ENCODE results near the gene PTMS.
A peak's percentile ranks its signal among the peaks of the same experiment; 100 is the strongest.
"Not testable (repeated sequence)": the region's sequence is repeated elsewhere in the genome, so short reads cannot be mapped to it uniquely, and the experiment has no call there.

Gene PTMS

DNA sequence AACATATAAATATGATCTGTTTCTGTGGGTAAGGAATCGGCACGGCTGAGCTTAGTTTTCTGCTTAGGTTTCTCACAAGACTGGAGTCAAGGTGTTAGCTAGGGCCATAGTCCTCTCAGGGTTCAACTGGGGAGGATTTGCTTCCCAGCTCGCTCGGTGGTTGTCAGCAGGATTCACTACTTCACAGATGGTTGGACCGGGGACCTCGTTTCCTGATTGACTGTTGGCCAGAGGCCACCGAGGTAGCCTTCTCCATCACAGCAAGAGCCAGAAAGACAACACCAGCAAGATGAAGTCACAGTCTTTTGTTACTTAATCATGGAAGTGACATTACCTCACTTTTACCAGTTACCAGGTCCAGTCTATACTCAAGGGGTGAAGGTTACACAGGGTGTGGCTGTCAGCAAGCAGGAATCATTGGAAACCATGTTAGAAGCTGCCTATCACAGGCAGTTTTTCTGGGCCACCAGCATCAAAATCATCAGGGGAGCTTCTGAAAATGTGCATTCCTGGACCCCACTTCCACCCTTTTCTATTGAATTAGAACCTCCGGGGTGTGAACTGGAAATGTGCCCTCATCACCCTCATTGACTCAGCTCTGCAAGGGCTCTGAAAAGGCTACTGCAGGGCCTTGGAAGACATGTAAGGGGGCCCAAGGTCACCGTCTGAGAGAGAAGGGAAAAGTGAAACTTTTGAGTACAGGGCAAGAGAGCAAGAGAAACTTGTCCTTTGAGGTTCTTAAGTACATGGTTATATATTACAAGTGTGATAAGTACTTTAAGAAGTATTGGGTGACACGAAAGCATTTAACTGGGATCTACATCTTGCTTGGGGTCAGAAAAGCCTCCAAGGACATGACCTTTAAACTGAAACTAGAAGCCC lies 31.4 kb upstream of the PTMS start:
- H3K9ac ChIP-seq (ENCODE audit: insufficient read length), result no peak overlapping the region

DNA sequence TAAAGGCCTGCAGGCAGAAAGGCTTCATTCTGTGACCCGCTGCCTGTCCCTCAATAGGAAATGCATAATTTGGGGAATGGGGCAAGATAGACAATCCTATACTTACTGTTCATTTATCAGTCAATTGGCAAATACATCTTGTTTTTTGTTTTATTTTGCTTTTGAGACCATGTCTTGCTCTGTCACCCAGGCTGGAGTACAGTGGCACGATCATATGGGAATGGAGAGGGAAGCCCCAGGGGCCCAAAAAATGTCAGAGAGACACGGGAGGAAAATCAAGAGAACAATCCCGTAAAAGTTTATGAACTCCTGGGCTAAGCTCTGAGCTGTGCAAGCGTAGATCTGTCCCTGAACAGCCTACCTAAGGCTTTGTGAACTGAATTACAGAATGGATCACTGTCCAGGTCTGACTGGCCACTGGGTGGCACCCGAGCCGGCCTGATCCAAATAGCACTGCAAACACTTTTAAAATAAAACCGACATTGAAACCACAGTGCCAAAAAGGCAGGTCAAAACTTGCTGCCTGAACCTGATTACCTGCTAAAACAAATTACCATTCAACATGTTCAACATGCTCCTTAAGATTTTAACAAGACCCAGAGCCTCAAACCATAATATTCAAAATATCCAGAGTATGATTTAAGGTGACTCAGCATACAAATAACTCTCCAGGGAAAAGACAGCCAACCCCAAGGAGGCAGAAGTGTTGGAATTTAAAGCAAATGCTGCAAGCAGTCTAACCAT lies 30.5 kb upstream of the PTMS start:
- DNase-seq (ENCODE audit: low read depth, low spot score), result no peak
- Histone ChIP-seq H3K9ac (ENCODE audit: insufficient read length) (no peak overlapping the region), H3K27ac (0 out of 2 replicates have a peak overlapping the region, but pooled peaks have one; percentile 6), H3K36me3 (ENCODE audit: insufficient read depth, low read length) (peaks cover 23% of the 10 kb centered on the region; the same call in 1 of the 2 replicates), H3K4me3 (no peak overlapping the region), H3K9me3 (ENCODE audit: low read depth, low read length) (no peaks in the 10 kb centered on the region)
- TF ChIP-seq EZH2 (IDR thresholded peaks at IDR 0.05) (no peak), FOXP2 (optimal IDR thresholded peaks at IDR 0.05; ENCODE audit: control extremely low read depth, extremely low read length, insufficient read depth) (no peak), POLR2AphosphoS5 (IDR thresholded peaks at IDR 0.05; ENCODE audit: borderline replicate concordance, low read depth, low read length) (no peak)

More for the DNA sequence above, 31.4 kb upstream of the PTMS start:
- no peak for DNase-seq (ENCODE audit: low read depth, low spot score)
- Histone ChIP-seq H3K27ac (no peak overlapping the region), H3K4me3 (no peak overlapping the region), H3K9me3 (ENCODE audit: low read depth, low read length) (no peaks in the 10 kb centered on the region), H3K36me3 (ENCODE audit: insufficient read depth, low read length) (peaks cover 31% of the 10 kb centered on the region)
- TF ChIP-seq EZH2 (IDR thresholded peaks at IDR 0.05) (no peak), POLR2AphosphoS5 (IDR thresholded peaks at IDR 0.05; ENCODE audit: borderline replicate concordance, low read depth, low read length) (no peak), FOXP2 (optimal IDR thresholded peaks at IDR 0.05; ENCODE audit: control extremely low read depth, extremely low read length, insufficient read depth) (no peak)

DNA sequence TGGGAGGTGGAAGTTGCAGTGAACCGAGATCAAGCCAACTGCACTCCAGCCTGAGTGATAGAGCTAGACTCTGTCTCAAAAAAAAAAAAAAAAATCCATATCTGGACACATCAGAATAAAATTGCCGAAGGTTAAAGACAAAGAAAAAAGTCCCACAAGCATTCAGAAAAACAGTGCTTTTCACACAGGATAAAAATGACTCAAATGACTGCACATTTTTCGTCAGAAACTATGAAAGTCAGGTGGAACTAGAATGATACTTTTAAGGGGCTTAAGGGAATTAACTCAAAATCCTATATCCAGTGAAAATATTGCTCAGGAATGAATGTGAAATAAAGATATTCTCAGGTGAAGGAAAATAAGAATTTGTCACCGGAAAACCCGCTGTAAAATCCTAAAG lies 29.4 kb upstream of the PTMS start:
- Histone ChIP-seq H3K9ac (ENCODE audit: insufficient read length) (no peak overlapping the region), H3K4me3 (no peak overlapping the region), H3K36me3 (ENCODE audit: insufficient read depth, low read length) (peaks cover 14% of the 10 kb centered on the region; the same call in 1 of the 2 replicates), H3K27ac (no peak overlapping the region), H3K9me3 (ENCODE audit: low read depth, low read length) (no peaks in the 10 kb centered on the region)
- no peak for DNase-seq (ENCODE audit: low read depth, low spot score)
- TF ChIP-seq POLR2AphosphoS5 (IDR thresholded peaks at IDR 0.05; ENCODE audit: borderline replicate concordance, low read depth, low read length) (no peak), EZH2 (IDR thresholded peaks at IDR 0.05) (no peak), FOXP2 (optimal IDR thresholded peaks at IDR 0.05; ENCODE audit: control extremely low read depth, extremely low read length, insufficient read depth) (no peak)

DNA sequence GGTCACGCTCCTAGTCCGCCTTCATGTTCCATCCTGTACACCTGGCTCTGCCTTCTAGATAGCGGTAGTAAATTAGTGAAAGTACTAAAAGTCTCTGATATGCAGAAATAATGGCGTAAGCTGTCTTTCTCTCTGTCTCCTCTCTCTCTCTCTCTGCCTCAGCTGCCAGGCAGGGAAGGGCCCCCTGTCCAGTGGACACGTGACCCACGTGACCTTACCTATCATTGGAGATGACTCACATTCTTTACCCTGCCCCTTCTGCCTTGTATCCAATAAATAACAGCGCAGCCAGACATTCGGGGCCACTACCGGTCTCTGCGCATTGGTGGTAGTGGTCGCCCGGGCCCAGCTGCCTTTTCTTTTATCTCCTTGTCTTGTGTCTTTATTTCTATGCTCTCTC lies 24.1 kb upstream of the PTMS start:
- H3K9me3 ChIP-seq (ENCODE audit: low read depth, low read length); H3K4me3 ChIP-seq; H3K9ac ChIP-seq (ENCODE audit: insufficient read length); H3K27ac ChIP-seq; DNase-seq (ENCODE audit: low read depth, low spot score): not testable (repeated sequence)
- peaks cover 10% of the 10 kb centered on the region for H3K36me3 ChIP-seq (ENCODE audit: insufficient read depth, low read length)

DNA sequence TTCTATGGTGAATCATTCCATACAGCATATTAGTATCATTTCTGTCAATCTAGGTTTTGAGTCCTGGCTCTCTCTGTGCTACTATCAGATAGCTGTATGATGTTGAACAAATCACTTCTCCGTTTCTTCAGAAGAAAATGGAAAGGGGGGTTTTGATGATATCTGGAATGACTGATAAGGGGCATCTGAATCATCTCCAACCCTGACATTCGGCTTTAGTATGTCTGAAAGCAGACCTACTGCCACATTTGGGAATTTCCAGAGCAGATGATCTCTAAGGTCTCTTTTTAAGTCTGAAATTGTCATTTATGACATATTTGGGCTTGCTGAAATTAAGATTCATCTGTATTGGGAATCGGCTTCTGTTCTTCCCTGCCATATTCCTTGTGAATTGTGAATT lies 23.3 kb upstream of the PTMS start:
- TF ChIP-seq FOXP2 (optimal IDR thresholded peaks at IDR 0.05; ENCODE audit: control extremely low read depth, extremely low read length, insufficient read depth), result no peak
- TF ChIP-seq EZH2 (IDR thresholded peaks at IDR 0.05), result no peak
- TF ChIP-seq POLR2AphosphoS5 (IDR thresholded peaks at IDR 0.05; ENCODE audit: borderline replicate concordance, low read depth, low read length), result no peak
- H3K9me3 ChIP-seq (ENCODE audit: low read depth, low read length), result no peaks in the 10 kb centered on the region
- no peak overlapping the region for H3K4me3 ChIP-seq
- no peak overlapping the region for H3K27ac ChIP-seq
- no peak overlapping the region for H3K9ac ChIP-seq (ENCODE audit: insufficient read length)
- peaks cover 18% of the 10 kb centered on the region for H3K36me3 ChIP-seq (ENCODE audit: insufficient read depth, low read length)
- no peak for DNase-seq (ENCODE audit: low read depth, low spot score)

DNA sequence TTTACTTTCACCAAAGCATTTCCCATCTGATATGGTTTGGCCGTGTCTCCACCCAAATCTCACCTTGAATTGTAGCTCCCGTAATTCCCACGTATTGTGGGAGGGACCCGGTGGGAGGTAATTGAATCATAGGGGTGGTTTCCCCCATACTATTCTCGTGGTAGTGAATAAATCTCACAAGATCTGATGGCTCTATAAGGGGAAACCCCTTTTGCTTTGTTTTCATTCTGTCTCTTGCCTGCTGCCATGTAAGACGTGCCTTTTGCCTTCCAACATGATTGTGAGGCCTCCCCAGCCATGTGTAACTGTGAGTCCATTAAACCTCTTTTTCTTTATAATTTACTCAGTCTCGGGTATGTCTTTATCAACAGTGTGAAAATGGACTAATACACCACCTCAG lies 22.9 kb upstream of the PTMS start:
- DNase-seq (ENCODE audit: low read depth, low spot score); H3K9ac ChIP-seq (ENCODE audit: insufficient read length); H3K27ac ChIP-seq; H3K4me3 ChIP-seq; H3K9me3 ChIP-seq (ENCODE audit: low read depth, low read length): not testable (repeated sequence)
- H3K36me3 ChIP-seq (ENCODE audit: insufficient read depth, low read length), result peaks cover 22% of the 10 kb centered on the region

DNA sequence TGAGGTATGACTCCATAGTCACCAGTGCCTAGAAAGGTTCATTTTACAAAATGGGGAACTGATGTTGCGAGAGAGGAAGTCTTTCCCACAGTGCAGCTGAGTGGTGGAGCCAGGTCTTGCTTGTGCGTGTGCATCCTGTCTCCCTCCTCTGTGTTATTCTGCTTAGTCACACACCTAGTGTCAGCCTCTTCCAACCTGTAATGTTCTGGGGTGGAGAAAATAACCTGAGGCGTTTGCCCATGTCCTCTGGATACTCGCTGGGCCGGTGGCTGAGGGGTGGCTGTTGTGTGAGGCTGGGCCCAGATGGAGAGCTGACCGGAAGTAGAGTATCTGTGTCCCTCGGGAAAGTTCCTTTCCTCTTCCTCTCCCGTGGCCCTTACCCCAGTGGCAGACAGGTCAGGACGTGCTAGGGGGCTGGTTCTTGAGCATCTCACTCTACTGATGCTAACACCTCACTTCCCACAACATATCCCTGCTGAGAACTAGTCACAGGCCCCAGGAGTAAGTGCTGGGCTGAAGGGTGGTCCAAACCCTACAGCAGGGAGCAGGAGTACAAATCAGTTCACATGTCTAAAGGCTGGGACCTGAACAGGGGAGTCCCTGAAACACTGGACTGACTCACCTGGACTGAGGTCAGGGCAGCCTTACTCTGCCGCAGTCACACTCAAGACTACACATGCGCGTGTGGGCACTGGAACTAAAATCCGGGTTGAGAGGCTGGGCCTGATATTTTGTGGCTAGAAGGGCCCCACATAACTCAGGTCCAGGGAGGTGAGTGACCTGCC lies 20.2 kb upstream of the PTMS start:
- Histone ChIP-seq H3K9me3 (ENCODE audit: low read depth, low read length) (no peaks in the 10 kb centered on the region), H3K9ac (ENCODE audit: insufficient read length) (no peak overlapping the region), H3K4me3 (no peak overlapping the region), H3K36me3 (ENCODE audit: insufficient read depth, low read length) (peaks cover 49% of the 10 kb centered on the region), H3K27ac (no peak overlapping the region)
- DNase-seq (ENCODE audit: low read depth, low spot score), result no peak
- TF ChIP-seq EZH2 (IDR thresholded peaks at IDR 0.05) (no peak), FOXP2 (optimal IDR thresholded peaks at IDR 0.05; ENCODE audit: control extremely low read depth, extremely low read length, insufficient read depth) (no peak), POLR2AphosphoS5 (IDR thresholded peaks at IDR 0.05; ENCODE audit: borderline replicate concordance, low read depth, low read length) (no peak)

DNA sequence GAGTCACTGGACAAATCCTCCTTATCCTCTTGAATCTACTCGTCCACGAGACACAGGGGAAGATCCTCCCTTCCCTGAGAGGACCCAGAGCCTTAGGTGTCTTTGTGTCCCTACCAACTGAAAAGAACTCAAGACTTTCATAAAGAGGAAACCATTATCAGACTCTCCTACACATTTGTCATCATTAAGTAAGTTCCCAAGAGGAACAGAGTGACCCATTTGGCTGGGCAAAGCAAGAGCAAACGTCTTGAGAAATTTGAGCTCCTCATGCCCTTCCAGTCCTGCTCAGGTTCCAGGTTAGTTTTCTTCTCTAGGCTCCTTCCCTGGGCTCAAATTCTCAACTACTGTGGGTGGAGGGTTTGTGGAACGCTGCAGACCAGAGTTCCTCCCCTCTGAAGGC lies 18.9 kb upstream of the PTMS start:
- Histone ChIP-seq H3K27ac (peak overlapping the region; percentile 54; the same call in 1 of the 2 replicates), H3K36me3 (ENCODE audit: insufficient read depth, low read length) (peaks cover 60% of the 10 kb centered on the region), H3K4me3 (no peak overlapping the region), H3K9ac (ENCODE audit: insufficient read length) (no peak overlapping the region), H3K9me3 (ENCODE audit: low read depth, low read length) (no peaks in the 10 kb centered on the region)
- no peak for TF ChIP-seq FOXP2 (optimal IDR thresholded peaks at IDR 0.05; ENCODE audit: control extremely low read depth, extremely low read length, insufficient read depth)
- no peak for TF ChIP-seq EZH2 (IDR thresholded peaks at IDR 0.05)
- no peak for TF ChIP-seq POLR2AphosphoS5 (IDR thresholded peaks at IDR 0.05; ENCODE audit: borderline replicate concordance, low read depth, low read length)
- DNase-seq (ENCODE audit: low read depth, low spot score), result no peak
